Uterus (tissue), 2 donors: Measurements from ENCODE around the gene GPER1.

Experiments
- CTCF ChIP-seq, 4 experiments: fragments of 200-600 bp in 2 of 4; fragments of 450-650 bp in 2 of 4; sonication (generic) in 2 of 4; IDR thresholded peaks; one replicate each; pipeline ENCODE4 v1.5.1; 2016 to 2019; ENCODE audit warnings: antibody characterized with exemption in 4 of 4, mild to moderate bottlenecking in 2 of 4, moderate library complexity in 1 of 4
- POLR2A ChIP-seq, 2 donors: fragments of 450-650 bp; IDR thresholded peaks; one replicate each; pipeline ENCODE4 v1.6.1; 2016; ENCODE audit warnings: antibody characterized with exemption in 2 of 2, mild to moderate bottlenecking in 1 of 2, moderate library complexity in 1 of 2

GRCh38 chr7:1121476-1121875 lies 33.6 kb downstream of the GPER1 start:
- TF ChIP-seq CTCF (IDR thresholded peaks at IDR 0.05) = no peak
- no peak for TF ChIP-seq POLR2A (IDR thresholded peaks at IDR 0.05)
